Endodermal cell (in vitro differentiated cells): Measurements from ENCODE around the gene C11orf24. TPM values are rescaled to one million over a fixed set of nuclear protein-coding genes. Genes with fewer than 3 reads are reported as not detected.

Source experiments
- DNase-seq: peaks from one replicate; pipeline ENCODE4 v3.0.0-alpha.2; 2017
- H3K27ac ChIP-seq: 2 replicates; pipeline ENCODE4 v1.5.1; 2013; ENCODE audit warnings: mild to moderate bottlenecking, low read depth, low read length, moderate library complexity
- H3K27me3 ChIP-seq: 2 replicates; pipeline ENCODE4 v1.6.1; 2013; ENCODE audit warnings: mild to moderate bottlenecking, low read length, moderate library complexity; ENCODE audit not compliant: insufficient read depth, control insufficient read depth, poor library complexity, severe bottlenecking
- H3K36me3 ChIP-seq: 2 replicates; pipeline ENCODE4 v1.7.0; 2013; ENCODE audit warnings: mild to moderate bottlenecking, low read length, moderate library complexity; ENCODE audit not compliant: control insufficient read depth, insufficient read depth
- H3K4me1 ChIP-seq: one replicate; pipeline ENCODE4 v1.7.0; 2013; ENCODE audit warnings: low read length; ENCODE audit not compliant: control insufficient read depth, insufficient read depth
- H3K4me3 ChIP-seq: 2 replicates; pipeline ENCODE4 v1.5.1; 2013; ENCODE audit warnings: mild to moderate bottlenecking, low read length, moderate library complexity
- H3K9ac ChIP-seq: 2 replicates; pipeline ENCODE4 v1.6.1; 2013; ENCODE audit warnings: mild to moderate bottlenecking, low read length, moderate library complexity; ENCODE audit not compliant: poor library complexity, severe bottlenecking; ENCODE audit errors: extremely low read depth
- H3K9me3 ChIP-seq: 2 replicates; pipeline ENCODE4 v1.6.1; 2013; ENCODE audit warnings: mild to moderate bottlenecking, low read length, moderate library complexity; ENCODE audit not compliant: control insufficient read depth
- H3K27ac Mint-ChIP-seq: 2 replicates; pipeline ENCODE4 v1.8.0; 2020; ENCODE audit warnings: mixed read lengths
- H3K27me3 Mint-ChIP-seq: 2 replicates; pipeline ENCODE4 v1.8.0; 2021; ENCODE audit warnings: mild to moderate bottlenecking, mixed read lengths; ENCODE audit not compliant: insufficient read depth
- H3K36me3 Mint-ChIP-seq: 2 replicates; pipeline ENCODE4 v1.8.0; 2020; ENCODE audit warnings: low read depth, mixed read lengths
- H3K4me1 Mint-ChIP-seq: 2 replicates; pipeline ENCODE4 v1.8.0; 2020; ENCODE audit warnings: mixed read lengths
- H3K4me3 Mint-ChIP-seq: 2 replicates; pipeline ENCODE4 v1.8.0; 2020; ENCODE audit warnings: mild to moderate bottlenecking, moderate library complexity, mixed read lengths
- H3K9me3 Mint-ChIP-seq: 2 replicates; pipeline ENCODE4 v1.8.0; 2020; ENCODE audit warnings: mild to moderate bottlenecking, mixed read lengths
- CTCF ChIP-seq: fragments of 200-600 bp; sonication (generic); conservative IDR thresholded peaks from 2 replicates; pipeline ENCODE4 v1.5.0; 2021; ENCODE audit warnings: antibody characterized with exemption, mild to moderate bottlenecking
- WGBS, 2 experiments: methylation state at CpG; one replicate each; pipeline versions ENCODE4 v1.1.5 to v1.1.7; 2013; ENCODE audit warnings: missing lambda C conversion rate in 2 of 2, mixed read lengths in 1 of 2; ENCODE audit not compliant: insufficient coverage in 1 of 2, insufficient read length in 1 of 2; 5-methylcytosine and 5-hydroxymethylcytosine counted together
- total RNA-seq, 2 donors: library from RNA; stranded (reverse); fragmentation: NEBNext Ultra II Directional in 1 of 2; extraction: Animal tissue kit (Norgen Biotek cat#: 25700) in 1 of 2; gene quantifications; 2 replicates in 1 of 2; 3 replicates in 1 of 2; pipeline ENCODE4 v1.2.1, GENCODE V29; 2021

C11orf24 gene
- total RNA-seq, 2 donors from 2014 or later, result 38.4 to 39.4 TPM

- peak overlapping the region; percentile 87 for H3K27ac Mint-ChIP-seq
- H3K4me1 Mint-ChIP-seq, result peaks cover 23% of the 10 kb centered on the region
- peak; percentile 60 for TF ChIP-seq CTCF
- H3K4me3 Mint-ChIP-seq, result peak overlapping the region; percentile 80
- Histone ChIP-seq H3K9me3 (no peaks in the 10 kb centered on the region), H3K27ac (peak overlapping the region; percentile 95), H3K4me3 (peak overlapping the region; percentile 98), H3K9ac (peak overlapping the region; percentile 81), H3K27me3 (no peaks in the 10 kb centered on the region), H3K4me1 (peaks cover 5% of the 10 kb centered on the region), H3K36me3 (no peaks in the 10 kb centered on the region)
- H3K36me3 Mint-ChIP-seq, result peaks cover 3% of the 10 kb centered on the region
- H3K9me3 Mint-ChIP-seq, result no peaks in the 10 kb centered on the region
- DNase-seq, result peak; percentile 88
- peaks cover 25% of the 10 kb centered on the region for H3K27me3 Mint-ChIP-seq
- 0 to 1% methylated on average over 31 to 74 of the region's 80 CpGs for WGBS, 2 experiments
Measured at GRCh38 chr11:68212421-68213134, 59.2 kb downstream of the C11orf24 start.

DNA sequence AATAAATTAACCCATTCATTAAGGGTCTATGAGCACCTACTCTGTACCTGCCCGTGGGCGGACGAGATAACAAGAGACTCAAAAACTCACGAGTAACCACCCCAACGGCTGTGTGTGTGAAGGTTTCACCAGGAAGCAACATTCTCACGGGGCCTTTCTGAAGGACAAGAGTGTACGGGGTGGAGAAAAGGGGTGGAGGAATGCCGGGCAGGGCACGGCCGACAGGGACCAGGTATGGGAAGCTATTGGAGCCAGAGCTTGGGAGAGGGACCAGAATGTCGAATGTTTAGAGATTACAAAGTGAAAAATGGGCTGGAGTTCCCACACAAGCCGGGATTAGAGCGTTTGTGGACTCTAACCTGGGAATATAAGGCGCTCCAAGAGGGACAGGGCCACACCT, 60.2 kb downstream of the C11orf24 start:
- Histone ChIP-seq H3K9ac (peak overlapping the region; percentile 73), H3K27me3 (no peaks in the 10 kb centered on the region), H3K4me3 (peak overlapping the region; percentile 98), H3K27ac (no peak overlapping the region), H3K36me3 (no peaks in the 10 kb centered on the region), H3K4me1 (peaks cover 5% of the 10 kb centered on the region), H3K9me3 (no peaks in the 10 kb centered on the region)
- Mint-ChIP-seq H3K27ac (peak overlapping the region; percentile 42), H3K36me3 (peaks cover 3% of the 10 kb centered on the region), H3K4me1 (peaks cover 23% of the 10 kb centered on the region), H3K9me3 (no peaks in the 10 kb centered on the region), H3K27me3 (peaks cover 15% of the 10 kb centered on the region), H3K4me3 (peak overlapping the region; percentile 80)
- TF ChIP-seq CTCF, result no peak
- WGBS, 2 experiments, result 70 to 73% methylated on average over 12 to 14 of the region's 14 CpGs
- no peak for DNase-seq

Other genes with a start within 250 kb of the C11orf24 start
- gene NDUFS8, start 241.3 kb downstream of the C11orf24 start, total RNA-seq, result 100 to 1,000 TPM; 150 to 168 TPM
- 10 to 100 TPM; 61.6 to 70.4 TPM for gene TCIRG1, start 232.9 kb downstream of the C11orf24 start, total RNA-seq
- gene CHKA, start 150.6 kb downstream of the C11orf24 start, total RNA-seq, result 10 to 100 TPM; 56.1 to 75.9 TPM
- gene KMT5B, start 58.7 kb downstream of the C11orf24 start, total RNA-seq, result 10 to 100 TPM; 53.3 to 62.3 TPM
- gene LRP5, start 40.6 kb upstream of the C11orf24 start, total RNA-seq, result 10 to 100 TPM; 58.2 to 64.1 TPM
- 100 to 1,000 TPM; 118 to 136 TPM for gene PPP6R3, start 188.8 kb upstream of the C11orf24 start, total RNA-seq